ENCODE data around the gene CLMP.
A peak's percentile ranks its signal among the peaks of the same experiment; 100 is the strongest.
"Not testable (repeated sequence)": the region's sequence is repeated elsewhere in the genome, so short reads cannot be mapped to it uniquely, and the experiment has no call there.

Gene CLMP

GRCh38 chr11:123132034-123132766 lies 62.8 kb downstream of the CLMP start:
- DNase-seq, result not testable (repeated sequence)

- no peak for DNase-seq
Observed at GRCh38 chr11:123129920-123130319, 65.1 kb downstream of the CLMP start.

GRCh38 chr11:123125169-123125568 lies 69.9 kb downstream of the CLMP start:
- no peak for DNase-seq

GRCh38 chr11:123122852-123123251 lies 72.2 kb downstream of the CLMP start:
- no peak for DNase-seq

- DNase-seq, result no peak
Observed at GRCh38 chr11:123122341-123122740, 72.7 kb downstream of the CLMP start.

GRCh38 chr11:123116486-123116885 lies 78.6 kb downstream of the CLMP start:
- DNase-seq, result no peak

- peak in 3 of 6 experiments; percentile 22 to 51 (median 50) for DNase-seq
Observed at GRCh38 chr11:123111465-123111864, 83.6 kb downstream of the CLMP start.

- DNase-seq, result no peak
Observed at GRCh38 chr11:123110397-123110796, 84.7 kb downstream of the CLMP start.

GRCh38 chr11:123107945-123108495 lies 87.0 kb downstream of the CLMP start:
- no peak for DNase-seq

- DNase-seq, result no peak
Observed at GRCh38 chr11:123104697-123105096, 90.4 kb downstream of the CLMP start.

GRCh38 chr11:123103326-123103980 lies 91.6 kb downstream of the CLMP start:
- peak in 5 of 6 experiments; percentile 11 to 55 (median 35) for DNase-seq

- peak in 1 of 6 experiments; percentile 27 for DNase-seq
Observed at GRCh38 chr11:123100379-123101085, 94.5 kb downstream of the CLMP start.

GRCh38 chr11:123098990-123099389 lies 96.1 kb downstream of the CLMP start:
- no peak for DNase-seq

GRCh38 chr11:123093739-123094138 lies 101.3 kb downstream of the CLMP start:
- no peak for DNase-seq

- DNase-seq, result no peak
Observed at GRCh38 chr11:123091506-123091905, 103.5 kb downstream of the CLMP start.

GRCh38 chr11:123090168-123090567 lies 104.9 kb downstream of the CLMP start:
- not testable (repeated sequence) for DNase-seq

- DNase-seq, result not testable (repeated sequence)
Observed at GRCh38 chr11:123088896-123089295, 106.2 kb downstream of the CLMP start.

- DNase-seq, result peak in 3 of 6 experiments; percentile 50 to 64 (median 59)
Observed at GRCh38 chr11:123087657-123088056, 107.4 kb downstream of the CLMP start.

- DNase-seq, result no peak
Observed at GRCh38 chr11:123086305-123086704, 108.7 kb downstream of the CLMP start.

GRCh38 chr11:123085497-123085896 lies 109.6 kb downstream of the CLMP start:
- no peak for DNase-seq

GRCh38 chr11:123084454-123084853 lies 110.6 kb downstream of the CLMP start:
- no peak for DNase-seq

GRCh38 chr11:123083623-123084029 lies 111.4 kb downstream of the CLMP start:
- DNase-seq, result peak in 4 of 6 experiments; percentile 14 to 33 (median 22)

GRCh38 chr11:123082977-123083376 lies 112.1 kb downstream of the CLMP start:
- DNase-seq, result peak in 1 of 6 experiments; percentile 21
